T-helper 2 cell (primary cell): Measurements from ENCODE around the gene DENND1A.
A peak's percentile ranks its signal among the peaks of the same experiment; 100 is the strongest.
"Not testable (repeated sequence)": the region's sequence is repeated elsewhere in the genome, so short reads cannot be mapped to it uniquely, and the experiment has no call there.

Experiments
- DNase-seq, 5 experiments: peaks; one replicate each; pipeline versions ENCODE4 v3.0.0 to v3.0.0-alpha.2; 2012 to 2022

DENND1A gene

DNA sequence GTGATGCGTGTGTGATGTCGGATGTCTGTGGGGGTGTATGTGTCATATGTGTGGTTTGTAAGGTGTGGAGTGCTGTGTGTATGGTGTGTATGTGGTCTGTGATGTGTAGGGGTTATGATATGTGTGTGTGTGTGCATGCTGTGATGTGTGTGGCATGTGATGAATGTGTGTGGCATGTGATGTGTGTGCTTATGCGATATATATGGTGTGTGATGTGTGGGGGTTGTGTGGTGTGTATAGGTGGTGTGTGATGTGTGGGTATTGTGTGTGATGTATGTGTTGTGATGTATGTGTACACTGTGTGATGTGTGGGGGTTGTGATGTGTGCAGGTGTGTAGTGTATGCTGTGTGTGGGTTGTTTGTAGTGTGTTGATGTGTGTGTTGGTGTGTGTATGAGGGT, 583.1 kb downstream of the DENND1A start:
- no peak for DNase-seq

DNA sequence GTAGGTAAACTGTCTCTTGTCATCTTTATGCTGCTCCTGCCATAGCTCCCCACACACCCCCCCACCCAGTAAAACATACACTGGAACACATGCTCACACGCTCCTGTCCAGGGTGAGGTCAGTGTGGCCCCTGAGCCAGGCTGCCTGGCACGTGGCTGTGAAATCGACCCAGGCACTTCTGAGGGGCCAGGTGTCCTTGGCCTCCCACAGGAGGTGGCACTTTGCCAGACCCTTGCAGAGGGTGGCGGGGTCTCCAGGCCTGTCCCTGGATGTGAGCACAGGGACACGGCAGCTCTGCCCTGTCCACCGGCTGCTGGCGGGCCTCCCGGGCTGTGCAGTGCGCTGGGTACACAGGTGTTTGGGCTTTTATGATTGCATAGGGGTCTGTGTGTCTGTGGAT, 583.9 kb downstream of the DENND1A start:
- DNase-seq, result no peak

DNA sequence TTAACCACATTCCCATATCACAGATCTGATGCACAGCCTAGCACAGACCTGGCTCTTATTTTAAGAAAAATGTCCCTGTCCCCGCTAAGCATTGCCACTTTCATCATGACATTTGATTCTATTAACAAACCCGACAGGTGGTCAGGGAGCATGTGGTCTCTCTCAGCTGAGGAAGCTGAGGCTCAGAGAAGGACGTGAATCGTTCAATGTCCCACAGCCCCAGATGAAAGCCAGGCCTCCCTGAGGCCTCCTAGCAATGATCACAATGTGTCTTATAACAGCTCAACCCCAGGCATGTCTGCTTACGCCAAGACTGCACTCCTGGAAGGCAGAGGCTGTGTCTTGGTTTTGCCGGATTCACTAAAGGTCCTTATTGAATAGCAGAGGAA, 584.4 kb downstream of the DENND1A start:
- no peak for DNase-seq

DNA sequence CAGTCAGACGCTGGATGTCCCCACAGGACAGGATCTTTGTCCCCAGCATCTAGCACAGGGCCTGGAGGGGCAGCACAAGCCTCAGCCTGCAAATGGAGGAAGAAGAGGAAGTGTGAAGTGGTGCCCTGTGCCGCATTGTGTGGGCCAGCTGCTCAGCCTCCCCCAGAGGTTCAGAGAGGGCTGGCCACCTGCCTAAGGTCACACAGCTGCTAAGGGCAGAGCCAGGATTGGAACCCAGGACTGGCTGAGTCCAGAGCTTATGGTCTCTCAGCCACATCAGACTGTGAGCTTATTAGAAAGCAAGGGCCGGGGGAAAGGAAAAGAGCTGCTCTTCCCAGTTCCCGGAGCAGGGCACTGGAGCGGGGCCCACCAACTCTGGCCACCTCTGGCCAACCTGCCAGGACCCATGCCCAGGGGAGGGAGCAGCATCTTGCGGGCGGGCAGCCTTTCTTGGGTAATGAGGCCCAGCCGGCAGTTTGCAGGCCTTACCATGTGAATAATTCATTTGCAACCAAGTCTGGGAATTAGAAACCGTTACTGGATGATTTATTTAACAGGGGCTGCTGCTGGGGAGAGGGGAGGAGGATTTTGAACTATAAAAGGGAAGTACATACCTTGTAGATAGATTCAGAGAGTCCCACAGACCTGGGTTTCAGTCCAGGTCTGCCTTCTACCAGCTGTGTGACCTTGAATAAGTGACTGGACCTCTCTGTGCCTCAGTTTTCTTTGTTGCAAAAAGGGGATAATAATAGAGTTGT, 585.6 kb downstream of the DENND1A start:
- no peak for DNase-seq

DNA sequence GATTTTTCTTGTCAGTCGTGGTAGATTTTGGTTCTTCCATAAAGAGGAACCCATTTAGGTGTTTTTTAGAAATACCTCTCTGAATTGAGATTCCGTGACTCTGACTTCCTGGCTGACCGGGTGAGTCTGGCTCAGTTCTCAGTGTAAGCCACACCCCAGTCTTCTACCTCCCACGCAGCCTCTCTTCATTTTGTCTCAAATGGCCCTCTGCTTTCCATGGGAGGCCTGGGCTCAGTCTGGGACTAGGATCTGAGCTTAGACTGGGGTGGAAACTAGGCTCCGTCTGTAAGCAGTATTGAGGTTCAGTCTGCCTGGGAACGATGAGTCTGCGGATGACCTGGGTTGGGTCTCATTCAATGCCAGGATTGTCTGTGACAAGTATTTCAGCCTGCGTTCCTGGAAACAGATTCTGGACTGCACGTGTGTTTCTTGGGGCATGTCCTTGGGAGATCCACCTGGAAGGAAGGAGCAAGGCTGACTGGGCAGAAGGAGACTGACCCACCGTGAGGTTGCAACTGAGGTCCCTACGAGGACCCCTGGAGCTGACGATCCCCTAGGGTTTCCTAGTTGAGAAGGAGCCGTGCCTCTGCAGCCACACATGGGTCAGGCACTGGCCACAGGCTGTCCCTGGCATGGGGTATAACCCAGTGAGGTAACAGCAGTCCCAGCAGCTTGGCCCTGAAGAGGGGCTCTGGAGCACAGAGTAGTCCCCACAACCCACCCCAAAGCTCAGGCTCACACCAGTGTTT, 586.3 kb downstream of the DENND1A start:
- no peak for DNase-seq

DNA sequence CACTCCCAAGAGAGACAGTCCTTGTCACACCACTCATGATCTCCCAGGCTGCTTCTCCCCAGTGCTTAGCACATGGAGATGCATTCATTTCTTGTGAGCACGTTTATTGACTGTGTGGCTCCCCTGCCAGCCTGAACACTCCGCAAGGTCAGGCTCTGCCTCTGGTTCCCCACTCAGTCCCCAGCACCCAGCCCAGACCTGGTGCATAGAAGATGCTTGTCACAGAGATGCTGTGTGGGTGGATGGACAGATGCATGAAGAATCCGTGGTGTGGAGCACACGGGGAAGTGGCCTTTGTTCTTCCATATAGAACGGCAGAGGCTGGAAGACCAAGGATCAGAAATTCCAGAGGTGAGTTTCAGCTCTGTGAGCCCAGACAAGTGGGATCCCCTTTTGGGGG, 587.7 kb downstream of the DENND1A start:
- DNase-seq, result no peak

DNA sequence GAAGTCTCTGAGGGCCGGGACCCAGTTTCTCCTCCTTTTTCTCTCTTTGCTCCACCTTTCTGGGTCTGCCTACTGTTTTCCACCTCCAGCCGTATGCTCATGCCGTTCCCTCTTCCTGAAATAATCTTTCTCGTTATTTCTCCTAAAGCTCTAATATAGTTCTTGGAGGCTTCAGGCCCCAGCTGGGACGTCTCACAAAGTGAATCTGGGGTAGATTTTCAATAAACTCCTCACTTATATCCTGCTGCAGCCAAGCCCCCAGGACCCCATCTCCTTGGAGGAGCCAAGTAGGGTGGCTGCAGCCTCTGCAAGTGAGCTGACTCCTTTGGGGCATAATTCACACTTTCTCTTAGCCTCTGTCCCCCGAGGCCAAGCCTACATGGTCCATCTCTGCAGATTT, 588.1 kb downstream of the DENND1A start:
- DNase-seq, result no peak

DNA sequence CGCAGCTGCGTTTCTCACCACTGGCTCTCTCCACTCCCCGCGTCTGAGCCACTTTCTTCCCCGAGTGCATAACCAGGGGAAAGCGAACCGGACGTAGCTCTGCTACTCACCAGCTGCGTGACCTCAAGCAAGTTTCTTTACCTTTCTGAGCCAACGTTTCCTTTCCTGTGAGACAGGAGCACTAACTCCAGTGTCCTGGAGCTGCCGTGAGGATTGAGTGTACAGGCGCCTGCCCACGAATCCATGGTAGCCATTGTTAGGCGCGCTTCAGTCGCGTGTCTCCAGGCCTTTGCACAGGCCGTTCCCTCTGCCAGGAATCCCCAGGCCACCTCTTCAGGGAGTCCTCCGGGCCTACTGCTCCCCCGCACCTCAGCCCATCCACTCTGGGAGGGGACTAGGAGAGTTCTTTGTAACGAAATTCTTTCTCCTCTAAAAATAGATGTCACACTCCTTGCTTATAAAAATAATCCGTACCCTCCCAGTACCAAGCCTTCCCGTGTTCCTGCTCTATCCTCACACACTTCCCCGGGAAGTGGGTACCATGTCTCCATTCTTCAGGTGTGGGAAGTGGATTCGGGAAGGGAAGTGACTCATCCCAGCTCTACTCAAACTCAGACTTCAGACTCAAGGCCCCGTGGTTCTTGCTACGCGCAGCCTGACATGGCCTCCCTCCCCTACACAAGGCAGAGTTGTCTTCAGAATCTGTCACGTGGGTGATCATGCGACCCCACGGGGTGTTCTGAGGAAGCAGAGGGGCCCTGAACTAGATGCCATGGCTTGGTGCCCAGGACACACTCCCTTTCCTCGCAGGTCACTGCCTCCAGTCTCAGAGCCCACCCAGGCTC, 590.0 kb downstream of the DENND1A start:
- peak in 3 of 5 experiments; percentile 26 to 71 (median 42) for DNase-seq

DNA sequence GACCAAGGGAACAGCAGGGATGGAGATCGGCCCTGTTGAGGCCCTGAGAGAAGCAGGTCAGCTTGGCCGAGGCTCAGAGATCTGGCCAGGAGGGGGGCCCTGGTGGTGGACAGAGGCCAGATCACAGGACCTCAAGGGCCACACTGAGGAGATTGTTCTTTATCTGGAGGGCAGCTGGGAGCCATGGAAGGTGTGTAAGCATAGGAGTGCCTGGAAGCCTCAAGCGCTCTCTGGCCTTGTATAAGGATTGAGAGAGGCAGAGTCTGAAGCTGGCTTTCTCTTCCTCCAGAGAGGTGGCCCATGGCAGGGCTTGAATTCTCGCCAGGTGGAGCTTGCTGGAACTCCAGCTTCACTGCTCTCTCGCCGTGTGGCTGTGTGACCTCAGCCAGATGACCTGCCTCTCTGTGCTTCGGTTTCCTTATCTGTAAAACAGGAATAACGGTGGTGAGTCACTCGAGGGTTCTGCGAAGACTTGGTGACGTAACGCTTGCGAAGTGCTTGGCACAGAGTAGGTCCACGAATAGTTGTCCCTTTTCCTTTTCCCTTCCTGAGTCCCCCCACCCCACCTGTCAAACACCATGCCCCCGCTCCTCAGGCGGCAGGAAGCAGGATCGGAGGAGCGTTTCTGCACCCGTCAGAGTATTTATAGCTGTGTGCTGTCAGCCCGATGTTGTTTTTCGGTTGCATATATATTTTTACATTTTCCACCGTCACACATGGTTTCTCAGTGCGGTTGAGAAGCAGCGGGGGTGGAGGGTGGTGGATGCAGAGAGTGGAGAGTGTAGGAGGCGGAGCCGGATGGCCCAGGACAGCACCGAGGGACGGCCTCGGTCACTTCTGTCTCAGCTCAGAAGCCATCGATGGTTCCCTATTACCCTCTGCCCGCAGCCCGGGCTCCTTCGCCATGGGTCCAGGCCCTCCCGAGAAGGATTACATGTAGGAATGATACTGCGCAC, 590.9 kb downstream of the DENND1A start:
- DNase-seq, result peak in 3 of 5 experiments; percentile 13 to 65 (median 45)

DNA sequence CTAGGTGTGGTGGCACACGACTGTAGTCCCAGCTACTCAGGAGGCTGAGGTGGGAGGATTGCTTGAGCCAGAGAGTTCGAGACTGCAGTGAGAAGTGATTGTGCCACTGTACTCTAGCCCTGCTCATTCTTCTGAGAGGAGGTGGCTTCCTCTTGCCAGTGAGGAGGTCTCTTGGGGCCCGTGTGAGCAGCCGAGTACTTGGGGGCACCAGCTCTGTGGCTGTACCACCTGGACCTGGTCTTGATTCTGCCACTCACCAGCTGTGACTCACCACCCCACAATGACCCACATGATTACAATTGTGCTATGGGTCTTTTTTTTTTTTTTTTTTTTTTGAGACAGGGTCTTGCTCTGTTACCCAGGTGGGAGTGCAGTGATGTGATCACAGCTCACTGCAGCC, 592.0 kb downstream of the DENND1A start:
- no peak for DNase-seq

DNA sequence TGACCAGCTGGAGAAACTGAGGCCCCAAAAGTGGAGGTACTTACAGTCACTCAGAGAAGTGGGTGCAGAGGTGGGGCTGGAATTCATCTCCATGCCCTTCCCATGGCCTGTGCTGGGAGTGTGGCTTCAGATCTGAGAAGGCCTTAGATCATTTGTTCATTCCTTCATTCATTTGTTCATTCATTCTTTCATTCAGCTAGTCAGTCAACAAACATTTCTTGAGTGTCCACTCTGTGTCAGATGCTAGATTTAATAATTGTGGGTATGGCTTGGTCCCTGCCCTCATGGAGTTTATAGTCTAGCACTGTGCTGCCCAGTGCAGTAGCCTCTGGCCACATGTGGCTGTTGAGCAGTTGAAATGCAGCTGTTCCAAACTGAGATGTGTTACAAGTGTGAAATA, 593.0 kb downstream of the DENND1A start:
- DNase-seq, result no peak

DNA sequence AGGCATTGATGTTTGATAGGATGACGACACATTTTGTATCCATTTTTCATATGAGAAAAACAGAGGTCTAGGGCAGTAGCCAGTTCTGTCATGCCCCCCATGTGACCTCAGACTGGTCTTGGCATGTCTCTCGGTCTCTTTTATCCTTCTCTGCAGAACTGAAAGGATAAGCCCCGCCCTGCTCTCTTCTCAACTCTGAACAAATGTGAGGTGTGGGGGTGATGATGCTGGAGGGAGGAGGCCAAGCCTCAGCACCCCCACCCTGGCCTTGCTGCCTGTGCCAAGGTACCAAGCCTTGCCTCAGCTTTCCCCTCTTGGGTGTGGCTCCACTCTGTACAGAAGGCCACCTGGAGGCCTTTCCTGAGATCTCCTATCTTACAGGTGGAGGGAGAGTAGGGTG, 593.5 kb downstream of the DENND1A start:
- no peak for DNase-seq

DNA sequence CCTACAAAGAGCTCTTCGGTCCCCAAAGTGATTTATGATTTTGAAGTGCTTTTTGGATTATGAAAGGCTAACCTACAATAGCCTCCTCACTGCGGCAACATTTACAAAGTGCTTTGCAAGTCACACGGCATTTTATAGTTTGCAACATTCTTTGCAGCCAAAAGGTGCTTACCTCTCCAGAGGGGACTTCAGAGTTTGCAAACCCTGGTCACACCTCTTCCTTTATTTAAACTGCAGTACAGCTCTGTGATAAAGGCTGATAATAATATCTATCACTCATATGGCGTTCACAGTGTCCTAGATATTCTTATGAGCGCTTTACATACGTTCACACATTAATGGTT, 594.0 kb downstream of the DENND1A start:
- no peak for DNase-seq

DNA sequence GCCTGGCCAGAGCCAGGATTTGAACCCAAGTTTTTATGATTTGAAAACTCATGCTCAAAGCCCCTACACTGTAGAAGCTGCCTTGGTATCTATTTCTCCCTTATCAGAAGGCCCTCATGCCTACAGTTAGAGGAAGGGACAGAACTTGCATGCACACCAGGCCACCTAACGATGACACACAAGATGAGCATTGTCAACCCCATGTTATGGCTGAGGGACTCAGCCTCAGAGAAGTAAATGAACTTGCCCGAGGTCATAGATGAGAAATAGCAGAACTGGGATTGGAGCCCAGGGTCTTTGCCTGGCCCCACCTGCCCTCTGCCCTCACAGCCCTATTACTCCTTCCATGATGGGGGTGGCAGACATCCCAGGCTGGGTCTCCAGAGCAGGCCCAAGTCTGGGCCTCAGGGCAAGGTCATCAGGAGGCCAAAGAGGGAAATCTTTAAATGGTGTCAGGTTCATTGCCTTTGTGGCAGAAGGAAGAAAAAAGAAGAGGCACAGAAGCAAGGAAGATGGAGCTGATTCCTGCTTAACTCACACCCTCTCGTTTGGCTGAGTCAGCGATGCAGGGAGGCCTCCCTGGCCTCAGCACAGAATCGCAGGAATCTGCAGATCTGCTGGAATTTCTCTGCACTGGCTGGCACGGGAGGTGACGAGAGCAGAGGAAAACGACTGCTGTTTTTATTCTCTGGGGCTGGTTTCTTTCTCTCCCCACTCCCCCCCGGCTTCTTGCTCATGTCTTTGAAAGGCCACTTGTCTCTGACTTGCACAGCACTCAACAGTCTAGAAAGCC, 594.5 kb downstream of the DENND1A start:
- DNase-seq, result no peak

DNA sequence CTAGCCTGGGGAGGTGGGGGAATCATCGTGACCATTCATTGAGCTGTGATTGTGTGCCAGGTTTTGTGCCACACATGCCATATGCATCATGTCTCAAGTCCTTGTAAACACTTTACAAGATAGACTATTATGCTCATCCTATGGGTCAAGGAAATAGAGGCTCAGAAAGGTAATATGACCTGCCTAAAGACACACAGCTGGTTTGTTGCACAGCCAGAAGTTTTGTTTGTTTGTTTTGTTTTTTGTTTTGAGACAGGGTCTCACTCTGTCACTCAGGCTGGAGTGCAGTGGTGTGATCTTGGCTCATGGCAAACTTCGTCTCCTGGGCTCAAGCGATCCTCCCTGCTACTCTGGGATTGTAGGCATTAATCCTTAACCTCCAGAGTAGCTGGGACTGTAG, 595.3 kb downstream of the DENND1A start:
- DNase-seq, result no peak

DNA sequence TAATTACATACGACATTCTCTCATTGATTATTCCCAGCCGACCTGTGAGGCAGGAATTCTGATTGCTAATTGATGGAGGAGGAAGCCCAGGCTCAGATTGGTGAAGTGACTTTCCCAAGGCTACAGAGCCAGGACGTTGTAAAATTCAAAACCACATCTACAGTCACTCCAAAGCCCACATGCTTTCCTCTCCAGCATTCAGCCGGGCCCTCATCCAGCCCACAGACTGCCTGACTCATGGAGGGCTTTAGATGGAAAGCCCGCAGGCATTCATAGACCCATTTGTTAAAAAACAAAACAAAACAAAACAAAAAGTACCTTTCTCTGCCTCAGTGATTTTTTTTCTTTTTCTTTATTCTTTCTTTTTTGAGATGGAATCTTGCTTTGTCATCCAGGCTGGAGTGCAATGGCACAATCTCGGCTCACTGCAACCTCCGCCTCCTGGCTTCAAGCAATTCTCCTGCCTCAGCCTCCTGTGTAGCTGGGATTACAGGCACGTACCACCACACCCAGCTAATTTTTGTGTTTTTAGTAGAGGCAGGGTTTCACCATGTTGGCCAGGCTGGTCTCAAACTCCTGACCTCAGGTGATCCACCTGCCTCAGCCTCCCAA, 596.8 kb downstream of the DENND1A start:
- DNase-seq, result not testable (repeated sequence)

DNA sequence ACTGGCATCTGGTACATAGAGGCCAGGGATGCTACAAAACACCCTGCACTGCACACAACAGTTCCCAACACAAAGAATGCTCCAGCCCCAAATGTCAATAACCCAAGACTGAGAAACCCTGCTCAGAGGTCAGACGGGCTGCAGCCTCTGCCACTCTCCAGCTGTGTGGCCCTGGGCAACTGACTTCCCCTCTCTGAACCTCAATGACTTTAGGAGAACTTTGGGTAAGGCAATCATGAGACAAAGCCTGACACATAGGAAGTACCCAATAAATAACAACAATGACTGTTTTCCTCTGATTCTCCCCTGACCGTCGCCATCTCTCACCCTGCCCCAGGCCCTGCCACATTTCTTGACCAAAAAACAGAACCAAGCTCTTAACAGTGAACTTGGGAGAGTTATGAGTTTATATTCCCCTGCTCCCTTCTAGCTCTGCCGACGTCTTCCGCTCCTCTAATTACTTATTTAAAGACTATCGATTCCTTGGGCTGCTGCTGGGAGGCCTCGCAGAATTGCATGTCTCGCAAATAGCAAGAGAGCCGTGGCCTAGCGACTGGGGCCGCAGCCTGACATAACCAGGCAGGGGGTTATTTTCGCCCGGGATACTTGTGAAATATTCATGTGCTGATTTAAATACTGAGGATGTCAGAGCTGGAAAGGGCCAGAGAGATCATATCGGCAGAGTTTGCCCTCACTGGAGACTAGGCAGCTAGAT, 598.4 kb downstream of the DENND1A start:
- DNase-seq, result no peak
